Stimulated activated CD4-positive, alpha-beta T cell treated with anti-CD3 and anti-CD28 coated beads, Interleukin-1b, Interleukin-23, amount 100 ng/mL, for 48 hours (primary cell): ENCODE data around the gene SNTA1.
"Not testable (repeated sequence)": the region's sequence is repeated elsewhere in the genome, so short reads cannot be mapped to it uniquely, and the experiment has no call there.

ENCODE experiments used
- DNase-seq: peaks from one replicate; pipeline ENCODE4 v3.0.0-alpha.2; 2020

The SNTA1 gene

DNA sequence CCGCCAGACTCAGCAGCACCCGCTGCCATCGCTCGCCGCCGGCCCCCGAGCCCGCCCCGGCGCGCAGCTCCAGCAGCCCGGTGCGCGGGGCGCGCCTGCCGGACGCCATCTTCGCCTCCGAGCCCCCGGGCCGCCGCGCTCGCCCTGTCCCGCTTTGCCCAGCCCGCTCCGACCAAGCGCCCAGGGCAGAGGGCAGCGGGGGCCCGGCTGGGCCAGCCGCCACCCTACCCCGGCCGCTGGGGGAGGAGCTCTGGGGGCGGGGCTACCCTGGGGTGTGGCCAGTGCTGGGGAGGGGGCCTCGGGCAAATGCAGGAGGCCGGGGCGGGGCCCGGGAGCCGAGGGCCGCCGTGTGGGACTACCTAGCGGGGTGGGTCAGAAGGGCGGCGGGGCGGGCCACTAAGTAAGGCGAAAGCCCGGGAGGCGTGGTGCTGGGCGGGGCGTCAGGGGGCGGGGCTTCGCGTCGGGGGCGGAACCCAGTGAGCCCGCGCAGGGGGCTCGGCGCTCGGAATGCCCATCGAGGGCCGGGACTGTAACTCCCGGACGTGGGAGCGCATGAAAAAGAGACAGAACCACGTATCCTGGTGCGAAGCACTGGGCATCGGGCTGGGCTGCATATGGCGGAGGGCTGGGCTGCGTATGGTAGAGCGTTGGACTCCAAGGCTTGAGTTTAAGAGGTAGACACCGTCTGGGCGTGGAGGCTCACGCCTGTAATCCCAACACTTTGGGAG is at the start of gene SNTA1:
TSS of gene SNTA1 (minus strand) at position 252 of the 728 bp plus-strand sequence. CDS start at position 109, 143 bp downstream.
- peak; percentile 87 for DNase-seq

DNA sequence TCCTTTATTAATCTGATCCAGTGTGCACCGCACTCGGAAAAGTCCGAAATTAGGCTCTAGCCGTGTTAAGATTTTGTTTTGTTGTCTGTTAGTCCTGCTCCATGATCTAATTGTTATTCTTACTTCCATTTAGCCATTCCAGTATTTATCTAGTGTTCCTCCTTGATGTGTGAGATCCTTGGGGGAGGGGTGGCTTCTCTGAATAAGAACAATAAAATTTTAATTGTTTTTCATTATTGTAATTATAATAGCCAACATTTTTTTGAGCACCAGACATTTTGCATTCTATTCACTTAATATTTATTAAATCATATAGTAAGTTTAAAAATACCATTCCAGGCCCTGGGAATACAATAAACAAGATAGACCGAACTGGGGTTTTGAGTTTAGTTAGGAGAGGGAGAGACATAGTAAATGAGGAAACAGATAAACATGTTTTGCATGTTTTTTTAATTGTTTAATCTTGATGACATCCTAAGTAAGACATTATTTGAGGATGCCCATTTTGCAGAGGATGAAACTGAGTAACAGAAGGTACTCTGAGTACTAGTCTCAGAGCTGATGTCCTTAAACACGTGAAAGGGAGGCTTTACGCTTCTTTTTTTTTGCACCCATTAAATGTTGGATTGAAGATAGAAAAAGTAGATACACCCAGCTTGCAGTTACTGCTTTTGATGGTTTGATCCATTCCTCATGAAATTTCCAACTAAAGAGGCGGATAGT is 47.5 kb upstream of the SNTA1 start:
- no peak for DNase-seq

DNA sequence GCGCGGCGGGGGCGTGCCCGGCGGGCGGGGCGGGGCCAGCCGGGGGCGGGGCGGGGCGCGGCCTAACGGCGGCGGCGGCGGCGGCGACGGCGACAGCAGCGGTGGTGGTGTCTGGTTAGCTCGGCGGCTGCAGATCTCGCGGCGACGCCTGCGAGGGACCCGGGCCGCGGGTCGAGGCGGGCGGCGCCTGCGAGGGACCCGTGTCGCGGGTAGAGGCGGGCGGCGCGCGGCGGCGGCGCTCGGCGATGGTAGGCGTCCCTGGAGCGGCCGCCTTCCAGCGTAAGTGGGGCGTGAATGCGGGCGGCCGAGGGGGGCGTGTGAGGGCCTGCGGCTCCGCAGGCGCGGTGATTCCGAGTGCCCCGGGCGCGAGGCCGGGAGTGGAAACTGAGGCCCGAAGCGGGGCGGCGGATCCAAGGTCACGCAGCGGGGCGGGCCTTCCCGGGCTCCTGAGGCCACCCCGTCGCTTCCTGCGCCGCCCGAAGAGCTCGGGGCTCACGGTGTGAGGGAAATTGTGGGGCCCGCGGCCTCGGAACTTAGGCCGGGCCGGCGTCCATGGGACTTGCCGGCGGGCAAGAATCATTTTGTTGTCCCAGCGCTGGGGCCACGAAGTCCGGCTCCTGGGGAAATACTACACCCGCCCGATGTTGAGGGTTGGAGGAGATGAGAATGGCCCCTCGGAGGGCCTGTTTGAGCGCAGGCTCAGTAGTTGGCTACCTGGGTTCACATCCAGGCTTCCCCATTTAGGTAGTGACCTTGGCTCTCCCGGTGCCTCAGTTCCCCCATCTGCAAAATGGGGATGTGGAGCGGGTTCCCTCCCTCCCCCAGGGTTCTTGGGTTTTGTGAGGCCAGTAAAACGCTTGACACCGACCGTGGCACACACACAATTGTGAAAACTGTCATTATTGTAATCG is 46.7 kb upstream of the SNTA1 start, which contains the start of gene CBFA2T2:
TSS of gene CBFA2T2 (plus strand) at position 74 of the 911 bp plus-strand sequence. CDS start at position 246, 172 bp downstream.
- peak; percentile 6 for DNase-seq

DNA sequence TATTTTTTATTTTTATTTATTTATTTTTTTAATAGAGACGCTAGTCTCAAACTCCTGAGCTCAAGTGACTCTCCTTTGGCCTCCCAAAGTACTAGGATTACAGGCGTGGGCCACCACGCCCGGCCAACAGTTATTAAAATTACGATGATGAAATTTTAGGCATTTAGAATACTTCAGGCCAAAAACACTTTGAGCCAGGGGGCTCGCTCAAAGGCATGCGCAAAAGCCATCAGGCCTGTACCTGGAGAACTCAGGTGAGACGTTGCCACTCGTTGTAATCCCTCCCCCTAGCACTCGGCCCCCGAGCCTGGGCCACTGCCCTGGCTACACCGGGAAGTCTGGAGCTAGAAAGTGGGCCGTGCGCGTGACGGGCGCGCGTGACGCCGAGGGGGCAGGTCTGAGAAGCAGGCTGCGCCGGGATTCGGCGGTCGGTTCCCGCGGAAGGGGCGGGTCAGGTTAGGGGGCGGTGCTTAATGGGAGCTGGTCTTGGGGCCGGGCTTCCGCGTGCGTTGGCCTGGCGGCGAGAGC is 46.0 kb upstream of the SNTA1 start:
- DNase-seq: peak; percentile 98

DNA sequence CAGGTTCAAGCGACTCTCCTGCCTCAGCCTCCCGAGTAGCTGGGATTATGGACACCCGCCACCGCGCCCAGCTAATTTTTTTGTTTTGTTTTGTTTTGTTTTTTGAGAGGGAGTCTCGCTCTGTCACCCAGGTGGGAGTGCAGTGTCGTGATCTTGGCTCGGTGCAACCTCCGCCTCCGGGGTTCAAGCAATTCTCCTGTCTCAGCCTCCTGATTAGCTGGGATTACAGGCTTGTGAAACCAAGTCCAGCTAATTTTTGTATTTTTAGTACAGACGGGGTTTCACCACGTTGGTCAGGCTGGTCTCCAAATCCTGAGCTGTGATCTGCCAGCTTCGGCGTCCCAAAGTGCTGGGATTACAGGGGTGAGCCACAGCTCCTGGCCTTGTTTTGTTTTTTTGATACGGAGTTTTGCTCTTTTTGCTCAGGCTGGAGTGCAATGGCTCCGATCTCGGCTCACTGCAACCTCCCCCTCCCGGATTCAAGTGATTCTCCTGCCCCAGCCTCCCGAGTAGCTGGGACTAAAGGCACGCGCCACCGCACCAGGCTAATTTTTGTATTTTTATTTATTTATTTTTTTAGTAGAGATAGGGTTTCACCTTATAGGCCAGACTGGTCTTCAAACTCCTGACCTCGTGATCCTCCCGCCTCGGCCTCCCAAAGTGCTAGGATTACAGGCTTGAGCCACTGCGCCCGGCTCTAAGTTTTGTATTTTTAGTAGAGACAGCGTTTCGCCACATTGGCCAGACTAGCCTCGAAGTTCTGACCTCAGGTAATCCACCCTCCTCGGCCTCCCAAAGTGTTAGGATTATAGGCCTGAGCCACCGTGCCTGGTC is 45.3 kb upstream of the SNTA1 start:
- not testable (repeated sequence) for DNase-seq

DNA sequence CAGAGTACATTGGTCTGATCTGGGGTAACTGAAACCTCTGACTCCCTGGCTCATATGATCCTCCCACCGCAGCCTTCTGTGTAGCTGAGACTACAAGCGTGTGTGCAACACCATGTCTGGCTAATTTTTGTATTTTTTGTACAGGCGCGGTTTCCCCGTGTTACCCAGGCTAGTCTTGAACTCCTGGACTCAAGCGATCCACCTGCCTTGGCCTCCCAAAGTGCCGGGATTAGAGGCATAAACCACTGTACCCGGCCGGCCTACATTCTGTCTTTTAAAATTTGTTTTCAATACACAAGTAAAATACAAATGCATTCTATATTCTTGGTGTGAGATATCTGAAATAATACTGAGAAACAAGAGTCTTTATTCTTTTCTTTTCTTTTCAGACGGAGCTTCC is 44.6 kb upstream of the SNTA1 start:
- no peak for DNase-seq

DNA sequence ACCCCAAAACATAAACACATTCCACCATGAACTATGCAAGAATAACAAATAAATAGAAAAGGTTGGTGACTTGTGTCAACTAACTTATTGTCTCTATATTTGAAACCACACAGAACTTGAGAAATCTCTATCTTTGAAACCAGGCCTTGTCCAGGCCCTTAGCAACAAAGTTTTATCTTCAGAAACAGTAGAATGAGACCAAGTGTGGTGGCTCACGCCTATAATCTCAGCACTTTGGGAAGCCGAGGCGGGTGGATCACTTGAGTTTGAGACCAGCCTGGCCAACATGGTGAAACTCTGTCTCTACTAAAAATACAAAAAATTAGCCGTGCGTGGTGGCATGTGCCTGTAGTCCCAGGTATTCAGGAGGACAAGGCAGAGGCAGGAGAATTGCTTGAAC is 39.6 kb upstream of the SNTA1 start:
- not testable (repeated sequence) for DNase-seq

DNA sequence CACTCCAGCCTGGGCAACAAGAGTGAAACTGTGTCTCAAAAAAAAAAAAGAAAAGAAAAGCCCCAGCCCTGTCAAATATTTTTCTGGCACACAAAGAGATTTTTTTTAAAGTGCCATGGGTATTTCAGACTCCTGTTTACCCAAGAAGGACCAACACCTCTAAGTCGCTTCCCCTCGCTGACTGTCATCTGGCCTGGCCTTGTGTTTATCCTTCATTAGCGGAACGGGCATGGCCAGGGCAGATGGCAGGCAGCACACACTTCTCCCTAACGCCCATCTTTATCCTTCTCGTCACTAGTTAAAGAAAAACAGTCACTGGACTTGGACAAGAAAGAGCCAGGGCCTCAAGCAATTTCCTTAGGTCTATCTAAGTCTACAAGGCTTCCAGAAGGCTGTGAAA is 39.0 kb upstream of the SNTA1 start:
- no peak for DNase-seq

DNA sequence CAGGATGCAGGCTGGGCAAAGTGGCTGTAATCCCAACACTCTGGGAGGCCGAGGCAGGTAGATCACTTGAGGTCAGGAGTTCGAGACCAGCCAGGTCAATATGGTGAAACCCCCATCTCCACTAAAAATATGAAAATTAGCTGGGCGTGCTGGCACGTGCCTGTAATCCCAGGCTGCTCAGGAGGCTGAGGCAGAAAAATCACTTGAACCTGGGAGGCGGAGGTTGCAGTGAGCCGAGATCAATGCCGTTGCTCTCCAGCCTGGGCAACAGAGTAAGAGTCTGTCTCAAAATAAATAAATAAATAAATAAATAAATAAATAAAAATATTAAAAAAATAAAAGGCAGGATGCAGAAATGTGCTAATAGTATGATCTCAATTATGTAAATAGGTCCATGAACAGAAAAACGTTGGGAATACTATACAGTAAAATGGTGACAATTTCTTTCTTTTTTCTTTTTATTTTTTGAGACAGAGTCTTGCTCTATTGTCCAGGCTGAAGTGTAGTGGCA is 37.9 kb upstream of the SNTA1 start:
- DNase-seq: no peak

DNA sequence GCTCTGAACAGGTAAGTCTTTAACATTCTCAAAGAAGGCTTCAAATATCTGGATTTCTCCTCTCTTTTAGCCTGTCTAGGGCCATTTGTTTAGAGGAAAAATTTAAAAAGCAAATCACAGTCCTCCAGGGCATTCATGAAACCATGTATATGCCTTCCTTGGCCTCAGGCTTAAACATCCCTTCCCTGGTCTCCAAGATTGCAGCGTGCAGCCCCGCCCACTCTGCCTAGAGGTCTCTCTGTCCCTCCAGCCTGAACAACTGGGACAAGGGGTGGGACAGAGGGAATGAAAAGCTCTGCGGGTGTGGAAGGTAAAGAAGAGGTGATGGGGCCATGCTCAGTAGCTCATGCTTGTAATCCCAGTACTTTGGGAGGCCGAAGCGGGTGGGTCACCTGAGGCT is 36.5 kb upstream of the SNTA1 start:
- DNase-seq: no peak

DNA sequence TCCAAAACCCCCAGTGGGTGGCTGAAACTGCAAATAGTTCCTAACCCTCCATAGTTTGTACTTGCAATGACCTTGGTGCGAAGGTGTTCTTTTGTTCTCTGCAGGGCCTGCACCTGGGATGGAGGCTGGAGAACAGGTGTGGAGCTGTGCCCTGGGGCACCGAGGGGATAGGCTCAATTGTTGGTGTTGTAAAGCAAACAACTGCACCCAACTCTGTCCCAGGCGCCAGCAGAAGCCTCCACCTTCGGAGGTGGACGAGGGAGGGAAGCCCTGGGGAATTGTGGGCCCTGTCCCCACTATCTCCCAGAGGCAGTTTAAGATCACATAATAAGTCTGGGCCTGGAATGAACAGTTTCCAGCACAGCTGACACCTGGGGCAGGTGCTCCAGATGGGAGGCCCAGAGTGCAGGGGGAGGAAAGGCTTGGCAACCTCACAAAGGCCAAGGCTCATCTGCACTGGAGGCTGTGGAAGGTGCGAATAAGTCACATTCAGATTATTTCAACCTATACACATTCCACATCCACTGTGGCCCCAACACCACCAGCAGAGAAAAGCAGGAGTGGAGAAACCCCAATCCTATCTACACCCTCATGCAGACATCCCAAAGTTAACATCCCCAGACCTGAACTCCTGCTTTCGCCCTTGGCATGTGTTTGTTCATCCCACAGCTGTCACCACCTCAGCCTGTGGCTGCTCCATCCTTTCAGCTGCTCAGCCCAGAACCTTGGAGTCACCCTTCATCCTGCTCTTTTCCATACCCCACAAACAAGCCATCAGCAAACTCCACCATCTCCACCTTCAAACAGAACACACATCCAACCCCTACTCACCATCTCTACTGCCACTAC is 34.0 kb upstream of the SNTA1 start:
- DNase-seq: no peak

DNA sequence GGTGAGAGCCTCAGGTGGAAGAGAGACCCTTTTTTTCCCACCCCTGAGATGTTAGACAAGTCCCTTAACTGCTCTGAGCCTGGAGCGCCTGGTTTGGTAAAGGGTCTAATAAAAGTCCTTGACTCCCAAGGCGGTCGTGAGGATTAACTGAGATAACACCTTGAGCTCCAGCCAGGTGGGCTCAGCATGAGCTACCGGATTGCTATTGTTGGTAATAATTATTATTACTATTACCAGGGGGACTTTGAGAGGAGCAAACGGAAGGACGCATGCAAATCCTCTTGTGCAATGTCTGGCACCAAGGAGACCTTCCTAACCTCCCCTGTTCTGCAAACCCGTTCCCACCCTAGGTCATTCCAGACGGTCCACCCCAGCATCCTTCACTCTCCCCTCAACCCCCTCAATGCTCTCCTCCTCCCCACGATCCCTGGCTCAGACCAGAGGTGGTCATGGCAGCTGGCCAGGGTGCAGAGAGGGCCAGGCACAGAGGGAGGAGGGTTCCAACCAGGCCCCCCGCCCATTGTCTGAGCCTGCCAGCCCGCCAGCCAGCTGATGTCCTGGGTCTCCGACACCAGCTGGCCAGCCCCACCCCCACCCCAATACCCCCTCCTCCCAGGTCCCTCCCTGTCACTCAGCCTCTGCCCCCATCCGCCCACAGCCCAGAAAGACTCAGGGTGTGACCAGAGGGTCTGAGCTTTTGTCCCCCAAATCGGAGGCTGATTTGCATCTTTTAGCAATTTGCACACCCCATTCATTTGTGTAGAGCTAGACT is 32.0 kb upstream of the SNTA1 start:
- no peak for DNase-seq

DNA sequence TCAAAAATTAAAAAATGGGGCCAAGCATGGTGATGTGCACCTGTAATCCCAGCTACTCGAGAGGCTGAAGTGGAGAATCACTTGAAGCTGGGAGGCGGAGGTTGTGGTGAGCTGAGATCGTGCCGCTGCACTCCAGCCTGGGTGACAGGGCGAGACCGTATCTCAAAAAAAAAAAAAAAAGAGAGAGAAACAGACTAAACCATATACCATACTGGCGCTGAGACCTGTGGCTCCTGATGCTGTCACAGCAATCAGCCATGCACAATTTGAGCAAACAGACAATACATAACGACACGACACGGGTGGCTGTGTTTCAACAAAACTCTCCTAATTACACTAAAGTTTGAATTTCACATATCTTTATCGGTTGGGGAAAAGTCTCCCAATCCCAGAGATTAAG is 31.4 kb upstream of the SNTA1 start:
- DNase-seq: no peak

DNA sequence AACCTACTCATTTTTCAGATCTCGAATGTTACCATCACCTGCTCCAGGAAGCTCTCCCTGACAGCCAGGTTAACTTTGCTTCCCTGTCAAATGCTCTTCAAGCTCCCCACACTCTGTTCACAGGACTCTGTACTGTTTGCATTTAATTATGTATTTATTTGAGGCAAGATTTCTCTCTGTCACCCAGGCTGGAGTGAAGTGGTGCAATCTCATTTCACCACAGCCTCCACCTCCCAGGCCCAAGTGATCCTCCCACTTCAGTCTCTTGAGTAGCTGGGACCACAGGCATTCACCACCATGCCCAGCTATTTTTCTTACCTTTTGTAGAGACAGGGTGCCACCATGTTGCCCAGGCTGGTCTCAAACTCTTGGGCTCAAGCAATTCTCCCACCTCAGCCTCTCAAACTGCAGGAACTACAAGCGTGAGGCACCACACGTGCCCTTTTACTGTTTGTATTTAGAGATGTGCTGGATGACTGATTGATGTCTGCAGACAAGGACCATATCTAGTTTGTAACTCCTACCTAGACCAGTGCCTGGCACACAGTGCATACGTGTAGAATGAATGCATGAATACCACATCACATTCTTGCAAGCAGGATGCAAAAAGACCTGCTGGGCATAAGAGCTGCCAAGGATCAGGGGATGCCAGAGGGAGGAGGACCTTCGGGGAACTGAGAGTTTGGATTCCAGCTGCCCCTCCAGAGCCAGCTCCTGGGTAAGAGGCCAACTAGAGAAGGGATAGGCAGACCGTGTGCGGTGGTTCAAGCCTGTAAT is 30.7 kb upstream of the SNTA1 start:
- no peak for DNase-seq

DNA sequence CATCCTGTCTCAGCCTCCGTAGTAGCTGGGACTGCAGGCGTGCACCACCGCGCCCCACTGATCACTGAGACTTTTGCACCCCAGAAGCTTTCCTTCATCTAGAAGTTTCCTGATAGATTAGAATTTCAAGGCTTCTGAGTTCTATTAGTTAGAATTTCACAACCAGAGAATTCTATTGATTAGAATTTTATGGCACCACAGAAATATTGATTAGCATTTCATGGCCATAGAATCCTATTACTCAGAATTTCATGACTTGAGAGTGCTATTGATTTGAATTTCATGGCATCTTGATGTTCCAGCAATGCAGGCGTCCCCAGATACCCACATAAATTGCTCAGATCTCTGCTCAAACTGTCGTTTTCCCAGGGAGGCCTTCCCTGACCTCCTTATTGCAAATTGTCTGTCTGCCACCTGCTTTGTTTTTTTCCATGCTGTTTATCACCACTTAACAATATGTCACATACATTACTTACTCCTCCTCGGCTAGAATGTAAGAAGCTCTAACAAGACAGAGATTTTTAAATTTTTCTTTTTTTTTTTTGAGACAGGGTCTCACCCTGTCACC is 29.4 kb upstream of the SNTA1 start:
- no peak for DNase-seq

DNA sequence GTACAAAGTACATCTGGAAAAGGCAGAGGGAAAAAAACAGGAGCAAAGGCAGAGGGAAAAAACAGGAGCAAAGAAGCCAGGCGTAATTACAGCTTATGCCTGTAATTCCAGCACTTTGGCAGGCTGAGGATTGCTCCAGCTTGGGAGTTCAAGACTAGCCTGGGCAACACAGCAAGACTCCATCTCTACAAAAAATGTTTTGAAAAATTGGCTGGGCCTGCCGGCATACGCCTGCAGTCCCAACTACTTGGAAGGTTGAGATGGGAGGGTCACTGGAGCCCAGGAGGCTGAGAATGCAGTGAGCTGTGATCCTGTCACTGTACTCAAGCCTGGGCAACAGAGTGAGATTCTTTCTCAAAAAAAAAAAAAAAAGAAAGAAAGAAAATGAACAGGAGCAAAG is 27.3 kb upstream of the SNTA1 start:
- no peak for DNase-seq

DNA sequence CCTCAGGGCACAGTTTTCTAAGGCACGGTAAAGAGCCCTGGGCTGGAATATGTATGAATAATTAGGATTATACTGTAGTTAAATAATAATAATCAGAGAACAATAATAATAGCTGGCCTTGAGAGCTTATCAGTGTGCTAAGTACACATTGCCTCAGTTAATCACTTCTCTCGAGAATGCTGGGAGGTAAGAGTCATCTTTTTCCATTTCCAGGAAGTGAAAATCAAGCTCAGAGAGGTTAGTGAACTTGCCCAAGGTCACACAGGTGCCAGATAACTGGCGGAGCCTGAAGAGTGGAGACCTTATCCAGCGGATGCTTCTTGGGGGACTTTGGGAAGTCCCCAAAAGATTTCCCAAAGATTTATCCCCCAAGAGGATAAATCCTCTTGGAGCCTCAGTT is 26.9 kb upstream of the SNTA1 start:
- no peak for DNase-seq

DNA sequence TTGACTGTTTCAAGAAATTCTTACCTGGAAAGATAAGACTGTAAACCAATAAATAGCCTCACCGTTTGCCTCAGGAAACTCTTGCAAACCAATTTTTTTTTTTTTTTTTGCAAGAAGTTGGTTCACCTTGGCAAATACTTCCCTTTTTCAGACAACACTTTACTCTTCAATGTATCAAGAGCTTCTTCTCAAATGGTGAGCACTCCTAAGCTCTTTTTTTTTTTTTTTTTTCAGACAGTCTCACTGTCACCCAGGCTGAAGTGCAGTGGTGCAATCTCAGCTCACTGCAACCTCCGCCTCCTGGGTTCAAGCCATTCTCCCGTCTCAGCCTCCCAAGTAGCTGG is 22.7 kb upstream of the SNTA1 start:
- no peak for DNase-seq
